NCI-H187 treated with DMSO at 0.1 percent for 48 hours (cell line): Measurements from ENCODE around the gene ZFYVE9.
A peak's percentile ranks its signal among the peaks of the same experiment; 100 is the strongest.

ENCODE experiments used
- DNase-seq: peaks from one replicate; lab custom pipeline; 2025; lab: John Stamatoyannopoulos, UW

Gene ZFYVE9

GRCh38 chr1:52240592-52241210 is 98.8 kb downstream of the ZFYVE9 start:
- DNase-seq = no peak

GRCh38 chr1:52243221-52243987 is 101.5 kb downstream of the ZFYVE9 start:
- DNase-seq = no peak

DNA sequence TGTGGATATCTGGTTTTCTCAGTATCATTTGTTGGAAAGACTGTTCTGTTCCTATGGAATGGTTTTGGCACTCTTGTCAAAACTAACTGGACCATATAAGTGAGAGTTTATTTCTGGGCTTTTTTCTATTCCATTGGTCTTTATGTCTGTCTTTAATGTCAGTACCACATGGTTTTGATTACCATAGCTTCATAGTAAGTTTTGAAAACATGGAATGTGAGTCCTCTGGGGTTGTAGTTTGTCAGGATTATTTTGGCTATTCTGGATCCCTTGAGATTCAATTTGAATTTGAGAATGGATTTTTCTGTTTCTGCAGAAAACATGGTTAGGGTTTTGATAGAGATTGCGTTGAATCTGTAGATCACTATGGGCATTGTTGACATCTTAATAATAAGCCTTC is 107.9 kb downstream of the ZFYVE9 start:
- no peak for DNase-seq

DNA sequence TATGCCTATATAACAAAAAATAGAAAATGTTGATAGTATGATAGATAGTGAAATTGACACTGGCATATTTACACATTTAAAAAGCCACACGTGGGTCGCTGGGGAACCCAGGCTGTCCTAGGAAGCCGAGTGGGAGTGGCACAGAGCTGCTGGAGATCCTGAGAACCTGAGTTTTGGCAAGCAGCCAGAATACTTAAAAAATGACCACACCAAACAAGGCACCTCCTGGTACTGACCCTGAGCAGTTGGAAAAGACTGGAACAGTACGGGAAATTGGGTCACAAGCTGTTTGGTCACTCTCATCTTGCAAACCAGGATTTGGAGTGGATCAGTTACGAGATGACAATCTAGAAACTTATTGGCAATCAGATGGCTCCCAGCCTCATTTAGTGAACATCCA is 111.5 kb downstream of the ZFYVE9 start:
- DNase-seq = no peak

- no peak for DNase-seq
These were observed 118.0 kb downstream of the ZFYVE9 start for GRCh38 chr1:52259886-52260285.

DNA sequence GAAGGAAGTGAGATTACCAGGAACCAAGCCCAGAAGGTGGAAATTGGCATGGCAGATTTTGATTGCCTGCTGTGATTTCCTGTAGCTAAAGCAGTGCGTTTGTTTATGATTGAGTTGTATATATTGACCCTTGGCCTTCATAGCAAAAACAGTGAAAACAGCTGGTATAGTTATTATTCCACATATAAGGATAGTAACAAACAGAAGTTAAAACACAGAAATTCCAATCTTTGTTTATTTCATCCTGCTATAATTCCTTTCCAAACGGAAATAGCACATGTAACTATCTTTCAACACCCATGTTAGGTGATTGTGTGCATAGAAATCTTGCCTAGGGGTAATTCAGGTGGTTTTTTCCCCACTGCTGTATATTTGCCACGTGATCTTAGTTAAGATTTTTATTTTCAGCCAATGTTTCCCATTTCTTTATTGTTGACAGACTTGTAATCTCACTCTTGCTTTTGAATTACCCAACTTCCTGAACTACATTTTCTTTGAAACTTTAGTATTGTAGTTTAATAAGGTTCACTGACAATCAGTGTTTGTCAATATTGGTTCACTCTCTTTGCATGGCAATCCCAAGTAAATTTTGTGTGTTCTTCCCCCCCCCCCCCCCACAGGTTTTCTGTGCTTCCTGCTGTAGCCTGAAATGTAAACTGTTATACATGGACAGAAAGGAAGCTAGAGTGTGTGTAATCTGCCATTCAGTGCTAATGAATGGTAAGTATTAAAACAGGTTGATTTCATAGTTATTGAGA is 121.4 kb downstream of the ZFYVE9 start:
- DNase-seq = no peak

GRCh38 chr1:52264530-52265115 is 122.7 kb downstream of the ZFYVE9 start:
- DNase-seq = no peak

- no peak for DNase-seq
These were observed 124.6 kb downstream of the ZFYVE9 start for GRCh38 chr1:52266507-52266906.

GRCh38 chr1:52268372-52268771 is 126.5 kb downstream of the ZFYVE9 start:
- no peak for DNase-seq

- no peak for DNase-seq
These were observed 139.6 kb downstream of the ZFYVE9 start for GRCh38 chr1:52281518-52281917.

DNA sequence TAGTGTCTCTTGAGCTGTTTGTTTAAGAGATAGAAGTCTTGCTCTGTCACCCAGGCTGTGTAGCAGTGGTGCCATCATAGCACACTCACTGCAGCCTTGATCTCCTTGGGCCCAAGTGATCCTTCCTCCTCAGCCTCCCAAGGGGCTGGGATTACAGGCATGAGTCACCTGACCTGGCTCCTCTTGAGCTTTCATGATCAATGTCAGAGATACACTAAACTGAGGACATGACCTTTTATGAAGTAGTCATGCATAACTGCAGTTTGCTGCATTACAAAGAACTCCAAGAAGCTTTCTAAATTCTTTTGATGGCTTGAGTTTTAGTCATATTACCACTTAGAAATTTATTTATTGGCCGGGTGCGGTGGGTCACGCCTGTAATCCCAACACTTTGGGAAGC is 146.4 kb downstream of the ZFYVE9 start:
- DNase-seq = no peak

GRCh38 chr1:52294580-52294979 is 152.7 kb downstream of the ZFYVE9 start:
- no peak for DNase-seq

- peak; percentile 27 for DNase-seq
These were observed 154.5 kb downstream of the ZFYVE9 start for GRCh38 chr1:52296345-52296744.

DNA sequence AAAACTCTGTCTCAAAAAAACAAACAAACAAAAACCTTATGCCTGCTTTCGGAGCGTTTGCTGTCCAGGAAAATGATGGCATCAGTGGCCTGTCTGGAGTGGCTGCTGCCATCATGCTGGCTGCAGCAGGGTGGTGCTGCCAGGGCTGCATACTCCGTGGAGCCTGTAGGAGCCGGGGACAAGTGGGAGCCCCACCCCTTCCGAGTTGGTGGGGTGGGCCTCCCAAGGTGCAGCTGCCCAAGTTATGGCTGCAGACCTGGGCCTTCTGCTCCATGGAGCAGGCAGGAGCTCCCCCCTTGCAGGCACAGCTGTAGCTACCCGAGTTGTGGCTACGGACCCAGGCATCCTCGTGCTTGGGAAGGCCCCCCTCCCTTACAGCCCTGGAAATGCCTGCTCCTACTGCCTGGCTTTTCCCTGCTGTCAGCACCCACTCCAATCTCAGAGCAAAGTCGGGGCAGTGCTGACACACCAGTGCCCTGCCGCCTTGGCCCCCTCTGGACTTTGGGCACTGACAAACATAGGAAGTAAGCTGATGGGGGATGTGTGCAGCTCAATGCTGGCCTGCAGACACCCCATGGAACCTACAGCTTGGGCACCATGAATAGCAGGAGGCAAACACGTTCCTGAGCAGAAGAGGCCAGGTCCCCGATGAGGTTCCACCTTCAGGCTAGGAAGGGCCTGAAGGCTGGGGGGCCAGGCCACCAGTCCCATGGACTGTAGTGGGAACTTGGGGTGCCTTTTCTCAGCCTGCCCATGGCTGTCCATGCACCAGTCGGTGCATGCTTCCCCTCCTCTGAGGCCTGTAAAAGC is 163.7 kb downstream of the ZFYVE9 start:
- no peak for DNase-seq

DNA sequence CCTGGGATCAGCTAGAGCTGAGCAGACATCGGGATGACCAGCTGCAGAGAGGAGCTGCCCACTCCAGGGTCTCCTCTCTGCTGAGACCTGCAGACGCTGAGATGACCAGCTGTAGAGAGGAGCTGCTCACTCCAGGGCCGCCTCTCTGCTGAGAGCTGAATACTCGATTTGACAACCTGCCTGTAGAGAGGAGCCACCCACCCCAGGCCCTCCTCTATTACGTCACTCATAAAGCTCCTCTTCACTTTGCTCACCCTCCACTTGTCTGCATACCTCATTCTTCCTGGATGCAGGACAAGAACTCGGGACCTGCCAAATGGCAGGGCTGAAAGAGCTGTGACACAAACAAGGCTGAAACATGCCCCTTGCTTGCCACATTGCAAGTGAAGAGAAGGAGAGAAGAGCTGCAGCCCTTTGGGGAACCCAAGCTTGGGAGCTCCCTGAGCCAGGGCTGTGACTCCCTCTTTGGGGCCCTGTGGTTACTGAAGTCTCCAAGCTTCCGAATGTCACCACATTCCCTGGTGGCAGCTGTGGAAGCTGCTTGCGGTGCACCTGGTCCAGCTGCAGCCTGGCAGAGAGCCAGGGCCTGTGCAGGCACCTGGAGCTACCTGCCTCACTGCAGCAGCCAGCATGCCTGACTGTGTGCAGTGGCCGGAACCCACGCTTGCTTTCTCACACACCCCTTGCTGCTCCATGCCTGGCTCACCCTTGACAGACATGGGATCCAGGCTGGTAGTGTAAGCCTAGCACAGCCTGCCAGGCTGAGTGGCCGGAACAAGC is 164.5 kb downstream of the ZFYVE9 start:
- no peak for DNase-seq

GRCh38 chr1:52321061-52321460 is 179.2 kb downstream of the ZFYVE9 start:
- DNase-seq = no peak

- DNase-seq = no peak
These were observed 181.8 kb downstream of the ZFYVE9 start for GRCh38 chr1:52323731-52324130.

DNA sequence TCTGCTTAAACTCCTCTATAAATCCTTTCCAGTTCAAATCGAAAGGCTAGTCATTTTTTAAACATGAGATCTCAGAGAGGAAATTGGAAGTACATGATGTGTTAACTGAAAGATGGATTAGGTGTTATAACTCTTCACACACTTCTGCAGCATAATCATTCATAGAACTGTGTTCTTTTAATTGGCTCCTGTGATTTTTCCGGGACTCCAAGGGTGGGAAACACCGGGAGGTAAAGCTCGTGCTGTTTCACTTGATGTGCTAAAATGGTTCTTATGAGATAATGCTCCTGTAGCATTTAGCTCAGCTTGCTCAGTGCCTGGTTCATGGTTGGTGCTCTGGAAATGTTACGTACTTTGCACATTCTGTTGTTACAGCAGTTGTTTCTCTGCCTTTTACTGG is 183.9 kb downstream of the ZFYVE9 start:
- DNase-seq = no peak

- no peak for DNase-seq
These were observed 186.7 kb downstream of the ZFYVE9 start for GRCh38 chr1:52328615-52329014.

DNA sequence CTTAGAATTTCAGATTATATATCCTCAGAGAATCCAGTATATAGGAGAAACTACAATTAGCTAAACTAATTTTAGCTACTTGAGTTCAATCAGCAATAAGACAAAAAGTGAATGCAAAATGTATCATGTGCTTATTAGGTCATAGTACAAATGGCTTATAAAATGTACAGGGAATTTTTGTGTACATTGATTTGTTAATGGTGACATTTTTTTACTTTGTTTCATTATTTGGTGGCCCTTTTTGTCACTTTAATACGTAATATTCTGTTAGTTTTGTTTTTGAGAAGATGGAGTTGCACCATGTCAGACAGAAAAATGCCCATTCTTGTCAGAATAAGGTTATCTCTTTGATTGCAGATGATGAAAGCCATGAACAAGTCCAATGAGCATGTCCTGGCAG is 190.5 kb downstream of the ZFYVE9 start:
- DNase-seq = no peak

DNA sequence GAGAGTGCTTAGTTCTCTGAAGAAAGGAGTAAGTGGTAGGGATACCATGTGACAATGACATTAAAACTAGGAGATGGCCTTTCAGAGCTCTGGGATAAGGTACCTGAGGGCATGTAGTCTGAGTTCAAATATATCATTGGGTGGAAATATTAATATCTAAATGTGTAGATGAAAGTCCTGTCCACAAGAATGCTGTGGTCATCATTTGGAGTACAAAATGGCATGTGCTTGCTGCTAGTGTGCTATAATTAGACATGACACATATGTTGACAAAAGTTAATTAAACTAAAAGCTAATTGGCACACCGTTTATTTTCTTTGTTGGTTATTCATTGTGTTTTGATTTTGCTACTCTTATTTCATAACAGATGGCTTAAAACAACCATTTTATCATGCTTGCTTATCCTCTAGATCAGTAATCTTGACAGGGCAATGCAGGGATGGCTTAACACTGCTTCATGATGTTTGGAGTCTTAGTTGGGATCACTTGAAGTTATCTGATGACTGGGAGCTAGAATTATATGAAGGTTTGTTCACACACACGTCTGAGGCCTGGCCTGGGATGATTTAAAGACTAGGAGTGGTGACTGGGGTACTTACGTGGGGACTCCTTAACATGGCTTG is 193.1 kb downstream of the ZFYVE9 start:
- no peak for DNase-seq
